ENCODE data around the gene DCAKD.

The DCAKD gene

DNA sequence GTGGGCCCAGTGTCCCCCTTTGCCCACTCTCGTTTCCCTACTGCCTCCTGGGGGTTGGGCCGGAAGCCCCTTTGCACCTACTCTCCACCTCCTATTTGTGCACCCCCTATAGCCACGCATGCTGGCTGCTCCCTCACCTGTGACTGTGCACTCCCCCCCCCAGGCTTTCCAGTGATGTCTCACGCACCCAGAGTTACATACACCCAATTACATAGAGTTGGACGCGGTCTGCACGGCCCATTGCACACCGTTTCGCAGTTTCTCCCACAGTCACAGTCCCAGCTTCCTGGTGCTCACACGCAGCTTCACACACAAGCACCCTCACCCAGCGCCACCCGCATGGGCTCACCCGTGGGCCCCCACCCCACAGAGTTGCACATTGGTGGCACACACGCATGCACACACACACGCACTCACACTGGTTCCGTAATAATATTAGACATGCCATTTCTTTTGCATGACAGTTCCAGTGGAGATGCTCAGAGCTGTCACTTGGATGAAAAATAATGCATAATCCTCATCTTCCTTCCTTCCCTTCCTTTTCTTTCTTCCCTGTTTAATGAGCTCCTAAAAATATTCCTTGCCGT is 61.8 kb downstream of the DCAKD start:
- Histone ChIP-seq H3K4me1 (ENCODE audit: low read length) (no peaks in the 10 kb centered on the region), H2AFZ (ENCODE audit: low read length) (no peak overlapping the region), H3K4me2 (ENCODE audit: low read depth, low read length) (no peak overlapping the region), H3K9ac (ENCODE audit: low read length) (no peak overlapping the region), H3K27ac (ENCODE audit: low read length) (no peak overlapping the region), H4K20me1 (ENCODE audit: insufficient read depth, low read length) (no peaks in the 10 kb centered on the region), H3K4me3 (ENCODE audit: low read length) (no peak overlapping the region), H3F3A (ENCODE audit: insufficient read depth, low read length) (no peaks in the 10 kb centered on the region), H3K9me3 (replicated peaks; ENCODE audit: insufficient read depth, low read length) (no peaks in the 10 kb centered on the region), H3K36me3 (replicated peaks; ENCODE audit: insufficient read depth, low read length) (no peaks in the 10 kb centered on the region), H3K79me2 (ENCODE audit: low read length) (no peaks in the 10 kb centered on the region), H3K9me2 (replicated peaks; ENCODE audit: insufficient read depth, low read length) (no peaks in the 10 kb centered on the region), H3K27me3 (replicated peaks; ENCODE audit: insufficient read depth, low read length) (peaks cover 62% of the 10 kb centered on the region)
- no peak for DNase-seq
- TF ChIP-seq EZH2phosphoT487 (IDR thresholded peaks at IDR 0.05; ENCODE audit: low read length) = no peak
- TF ChIP-seq, protein P1, sequence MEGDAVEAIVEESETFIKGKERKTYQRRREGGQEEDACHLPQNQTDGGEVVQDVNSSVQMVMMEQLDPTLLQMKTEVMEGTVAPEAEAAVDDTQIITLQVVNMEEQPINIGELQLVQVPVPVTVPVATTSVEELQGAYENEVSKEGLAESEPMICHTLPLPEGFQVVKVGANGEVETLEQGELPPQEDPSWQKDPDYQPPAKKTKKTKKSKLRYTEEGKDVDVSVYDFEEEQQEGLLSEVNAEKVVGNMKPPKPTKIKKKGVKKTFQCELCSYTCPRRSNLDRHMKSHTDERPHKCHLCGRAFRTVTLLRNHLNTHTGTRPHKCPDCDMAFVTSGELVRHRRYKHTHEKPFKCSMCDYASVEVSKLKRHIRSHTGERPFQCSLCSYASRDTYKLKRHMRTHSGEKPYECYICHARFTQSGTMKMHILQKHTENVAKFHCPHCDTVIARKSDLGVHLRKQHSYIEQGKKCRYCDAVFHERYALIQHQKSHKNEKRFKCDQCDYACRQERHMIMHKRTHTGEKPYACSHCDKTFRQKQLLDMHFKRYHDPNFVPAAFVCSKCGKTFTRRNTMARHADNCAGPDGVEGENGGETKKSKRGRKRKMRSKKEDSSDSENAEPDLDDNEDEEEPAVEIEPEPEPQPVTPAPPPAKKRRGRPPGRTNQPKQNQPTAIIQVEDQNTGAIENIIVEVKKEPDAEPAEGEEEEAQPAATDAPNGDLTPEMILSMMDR (IDR thresholded peaks at IDR 0.05; ENCODE audit: low read length) = no peak
- TF ChIP-seq EZH2 (optimal IDR thresholded peaks at IDR 0.05; ENCODE audit: low read depth, low read length) = no peak

DNA sequence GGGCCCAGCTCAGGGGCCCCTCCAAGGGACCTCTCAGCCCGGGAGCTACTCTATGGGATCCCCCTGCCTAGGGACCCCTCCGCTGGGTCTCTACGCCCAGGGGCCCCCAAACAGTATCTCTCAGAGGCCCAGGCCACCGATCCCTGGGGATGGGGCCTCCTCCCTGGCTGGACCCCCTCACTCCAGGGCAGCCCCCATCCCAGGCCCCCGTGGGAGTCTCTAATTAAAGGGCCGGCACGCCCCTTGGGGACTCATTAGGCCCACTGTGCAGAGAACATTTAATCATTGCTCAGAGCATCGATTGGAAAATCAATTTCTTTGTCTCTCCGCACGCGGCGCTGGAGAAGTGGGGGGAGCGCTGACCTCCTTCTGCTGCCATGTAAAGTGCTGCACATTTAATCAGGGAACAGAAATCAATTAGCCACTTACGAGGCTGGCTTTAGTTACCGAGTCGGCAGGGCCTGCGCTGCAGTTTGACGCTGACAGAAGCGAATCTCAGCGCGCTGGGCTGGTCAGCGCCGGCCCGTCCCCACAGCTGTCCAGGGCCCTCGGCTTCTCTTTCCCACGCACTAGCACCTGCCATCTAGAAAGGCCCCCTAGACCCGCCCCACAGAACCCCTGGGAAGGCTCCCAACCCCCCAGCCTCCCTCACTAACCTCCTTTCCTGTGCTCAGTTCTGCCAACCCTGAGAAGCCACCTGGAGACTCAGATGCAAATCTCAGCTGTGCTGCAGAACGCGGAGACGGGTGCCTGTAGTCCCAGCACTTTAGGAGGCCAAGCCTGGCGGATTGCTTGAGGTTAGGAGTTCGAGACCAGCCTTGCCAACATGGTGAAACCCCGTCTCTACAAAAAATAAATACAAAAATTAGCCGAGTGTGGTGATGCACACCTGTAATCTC is 63.1 kb downstream of the DCAKD start:
- peaks cover 62% of the 10 kb centered on the region for H3K27me3 ChIP-seq (replicated peaks; ENCODE audit: insufficient read depth, low read length)
- H3K27ac ChIP-seq (ENCODE audit: low read length) = no peak overlapping the region
- no peaks in the 10 kb centered on the region for H3K4me1 ChIP-seq (ENCODE audit: low read length)
- H3F3A ChIP-seq (ENCODE audit: insufficient read depth, low read length) = no peaks in the 10 kb centered on the region
- no peak overlapping the region for H3K4me2 ChIP-seq (ENCODE audit: low read depth, low read length)
- H4K20me1 ChIP-seq (ENCODE audit: insufficient read depth, low read length) = no peaks in the 10 kb centered on the region
- no peak for TF ChIP-seq EZH2 (optimal IDR thresholded peaks at IDR 0.05; ENCODE audit: low read depth, low read length)
- TF ChIP-seq, protein P1 (IDR thresholded peaks at IDR 0.05; ENCODE audit: low read length) = no peak
- no peak for TF ChIP-seq EZH2phosphoT487 (IDR thresholded peaks at IDR 0.05; ENCODE audit: low read length)
- no peaks in the 10 kb centered on the region for H3K9me3 ChIP-seq (replicated peaks; ENCODE audit: insufficient read depth, low read length)
- H3K79me2 ChIP-seq (ENCODE audit: low read length) = no peaks in the 10 kb centered on the region
- H3K4me3 ChIP-seq (ENCODE audit: low read length) = no peak overlapping the region
- H3K9ac ChIP-seq (ENCODE audit: low read length) = no peak overlapping the region
- H2AFZ ChIP-seq (ENCODE audit: low read length) = no peak overlapping the region
- H3K9me2 ChIP-seq (replicated peaks; ENCODE audit: insufficient read depth, low read length) = no peaks in the 10 kb centered on the region
- DNase-seq = no peak
- no peaks in the 10 kb centered on the region for H3K36me3 ChIP-seq (replicated peaks; ENCODE audit: insufficient read depth, low read length)

DNA sequence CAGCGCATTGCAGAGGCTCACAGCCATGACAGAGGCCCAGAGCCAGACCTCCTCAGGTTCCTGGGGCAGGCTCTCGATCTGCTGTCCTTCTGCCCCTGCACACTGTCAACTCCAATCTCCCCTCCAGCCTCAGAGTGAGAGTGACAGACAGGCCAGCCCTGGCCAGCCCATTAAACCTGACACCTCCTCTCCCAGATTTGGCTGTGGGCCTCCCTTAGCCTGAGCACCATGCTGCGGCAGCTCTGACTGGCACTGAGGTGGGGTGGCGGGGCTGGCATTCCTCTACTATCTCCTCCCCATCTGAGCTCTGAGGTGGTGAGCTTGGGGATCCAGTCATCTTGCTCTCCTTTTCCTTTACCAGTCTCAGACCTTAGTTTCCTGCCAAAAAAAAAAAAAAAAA is 67.9 kb downstream of the DCAKD start:
- H2AFZ ChIP-seq (ENCODE audit: low read length) = no peak overlapping the region
- DNase-seq = no peak
- no peak overlapping the region for H3K4me2 ChIP-seq (ENCODE audit: low read depth, low read length)
- H3K9ac ChIP-seq (ENCODE audit: low read length) = no peak overlapping the region
- no peaks in the 10 kb centered on the region for H4K20me1 ChIP-seq (ENCODE audit: insufficient read depth, low read length)
- no peaks in the 10 kb centered on the region for H3K9me3 ChIP-seq (replicated peaks; ENCODE audit: insufficient read depth, low read length)
- no peaks in the 10 kb centered on the region for H3K79me2 ChIP-seq (ENCODE audit: low read length)
- no peaks in the 10 kb centered on the region for H3K36me3 ChIP-seq (replicated peaks; ENCODE audit: insufficient read depth, low read length)
- H3K4me1 ChIP-seq (ENCODE audit: low read length) = no peaks in the 10 kb centered on the region
- no peak overlapping the region for H3K4me3 ChIP-seq (ENCODE audit: low read length)
- no peaks in the 10 kb centered on the region for H3K9me2 ChIP-seq (replicated peaks; ENCODE audit: insufficient read depth, low read length)
- no peak overlapping the region for H3K27ac ChIP-seq (ENCODE audit: low read length)
- TF ChIP-seq EZH2 (optimal IDR thresholded peaks at IDR 0.05; ENCODE audit: low read depth, low read length) = no peak
- no peak for TF ChIP-seq EZH2phosphoT487 (IDR thresholded peaks at IDR 0.05; ENCODE audit: low read length)
- TF ChIP-seq, protein P1 (IDR thresholded peaks at IDR 0.05; ENCODE audit: low read length) = no peak
- no peaks in the 10 kb centered on the region for H3F3A ChIP-seq (ENCODE audit: insufficient read depth, low read length)
- H3K27me3 ChIP-seq (replicated peaks; ENCODE audit: insufficient read depth, low read length) = peaks cover 53% of the 10 kb centered on the region

All from MM.1S (cell line).